OCI-LY3 (cell line): ENCODE data around the gene ADSS2.

Experiments
- CTCF ChIP-seq: fragments of 200-600, 300-600 bp; sonication (generic); IDR thresholded peaks from 2 replicates; pipeline ENCODE4 v1.5.1; 2014; ENCODE audit warnings: antibody characterized with exemption, low read length, low read depth
- EZH2phosphoT487 ChIP-seq: fragments of 200-600 bp; shearing (Covaris generic); IDR thresholded peaks from 2 replicates; pipeline ENCODE4 v1.6.1; 2018; ENCODE audit warnings: antibody characterized with exemption, mixed run types, low read depth

GRCh38 chr1:244445320-244446181, 6.2 kb downstream of the ADSS2 start:
- TF ChIP-seq CTCF: no peak
- no peak for TF ChIP-seq EZH2phosphoT487
